AG04449 (cell line): ENCODE results near the gene CER1.

ENCODE experiments used
- CTCF ChIA-PET: fragments of 350-600 bp; formaldehyde crosslinking; extraction: SDS; loops from one replicate; lab custom pipeline; 2021; ENCODE audit warnings: antibody characterized with exemption; lab: Yijun Ruan, JAX
- POLR2A ChIA-PET: fragments of 400-600, 350-600 bp; formaldehyde crosslinking; extraction: SDS; loops from one replicate; lab custom pipeline; 2020; ENCODE audit warnings: antibody characterized with exemption, inconsistent platforms; lab: Yijun Ruan, JAX
- DNase-seq: peaks from one replicate; pipeline ENCODE4 v3.0.0-alpha.2; 2010; ENCODE audit warnings: low read depth, low spot score
- H3K4me3 ChIP-seq: 2 replicates; pipeline ENCODE4 v1.5.1; 2011; ENCODE audit warnings: low read depth, mild to moderate bottlenecking, control low read depth, low read length
- TF ChIP-seq, protein P1 (sequence below): IDR thresholded peaks from one replicate; pipeline ENCODE4 v1.5.1; 2011; ENCODE audit warnings: mild to moderate bottlenecking, moderate library complexity, low read length, control low read depth, inconsistent platforms; ENCODE audit not compliant: insufficient read depth; ENCODE audit errors: missing control alignments

The CER1 gene

DNA sequence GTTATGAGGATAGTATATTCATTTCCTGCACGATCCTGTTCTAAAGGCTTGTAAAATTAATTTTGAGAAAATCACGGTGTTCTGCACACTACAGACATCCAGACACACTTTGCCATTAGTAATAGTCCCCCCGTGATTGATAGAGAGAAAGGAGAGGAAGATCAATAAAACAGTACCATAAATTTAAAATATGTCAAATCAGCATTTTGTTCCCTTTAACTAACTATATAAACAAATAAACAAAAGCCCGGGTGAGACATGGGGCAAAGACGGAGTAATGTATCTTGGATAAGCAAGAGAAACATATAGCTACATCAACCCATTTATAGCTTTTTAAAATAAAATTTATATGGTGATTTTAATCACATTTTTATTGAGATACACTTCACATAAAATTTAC is 10.6 kb upstream of the CER1 start:
- ChIA-PET CTCF (no interaction called here), POLR2A (no interaction called here)
- TF ChIP-seq, protein P1, sequence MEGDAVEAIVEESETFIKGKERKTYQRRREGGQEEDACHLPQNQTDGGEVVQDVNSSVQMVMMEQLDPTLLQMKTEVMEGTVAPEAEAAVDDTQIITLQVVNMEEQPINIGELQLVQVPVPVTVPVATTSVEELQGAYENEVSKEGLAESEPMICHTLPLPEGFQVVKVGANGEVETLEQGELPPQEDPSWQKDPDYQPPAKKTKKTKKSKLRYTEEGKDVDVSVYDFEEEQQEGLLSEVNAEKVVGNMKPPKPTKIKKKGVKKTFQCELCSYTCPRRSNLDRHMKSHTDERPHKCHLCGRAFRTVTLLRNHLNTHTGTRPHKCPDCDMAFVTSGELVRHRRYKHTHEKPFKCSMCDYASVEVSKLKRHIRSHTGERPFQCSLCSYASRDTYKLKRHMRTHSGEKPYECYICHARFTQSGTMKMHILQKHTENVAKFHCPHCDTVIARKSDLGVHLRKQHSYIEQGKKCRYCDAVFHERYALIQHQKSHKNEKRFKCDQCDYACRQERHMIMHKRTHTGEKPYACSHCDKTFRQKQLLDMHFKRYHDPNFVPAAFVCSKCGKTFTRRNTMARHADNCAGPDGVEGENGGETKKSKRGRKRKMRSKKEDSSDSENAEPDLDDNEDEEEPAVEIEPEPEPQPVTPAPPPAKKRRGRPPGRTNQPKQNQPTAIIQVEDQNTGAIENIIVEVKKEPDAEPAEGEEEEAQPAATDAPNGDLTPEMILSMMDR = no peak
- no peak for DNase-seq
- H3K4me3 ChIP-seq = no peak overlapping the region

DNA sequence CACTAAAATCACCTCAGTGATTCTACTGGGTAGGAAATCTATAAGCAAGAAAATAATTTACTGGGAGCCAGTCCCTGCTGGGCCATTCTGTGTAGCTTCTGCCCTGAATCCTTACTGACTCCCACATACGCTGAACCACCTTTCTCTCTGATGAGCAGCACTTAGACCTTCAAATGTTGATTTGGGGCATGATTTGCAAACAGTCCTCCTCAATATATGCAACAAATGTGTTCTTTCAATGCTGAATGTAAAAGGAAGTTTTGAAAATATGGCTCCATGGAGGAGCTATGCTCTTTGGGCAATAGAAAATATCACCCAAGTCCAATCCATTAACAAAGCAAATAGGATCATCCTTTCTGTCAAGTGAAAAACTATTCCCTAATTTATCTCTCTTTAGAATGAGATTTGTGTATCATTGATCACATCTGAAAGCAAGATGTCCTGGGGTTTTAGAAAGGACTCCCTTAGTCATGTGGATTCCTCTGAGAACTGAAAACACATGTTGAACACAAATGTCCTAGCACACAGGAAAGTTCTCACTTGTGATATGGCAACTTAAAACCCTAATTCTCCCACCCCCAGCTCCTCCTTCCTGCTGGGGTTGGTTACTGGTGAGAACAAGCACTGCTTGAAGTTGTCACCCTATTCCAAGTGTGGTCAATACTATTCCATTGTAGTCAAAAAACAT is 8.9 kb upstream of the CER1 start:
- TF ChIP-seq, protein P1 = no peak
- POLR2A ChIA-PET = no interaction called here
- CTCF ChIA-PET = no interaction called here
- H3K4me3 ChIP-seq = no peak overlapping the region
- DNase-seq = no peak

DNA sequence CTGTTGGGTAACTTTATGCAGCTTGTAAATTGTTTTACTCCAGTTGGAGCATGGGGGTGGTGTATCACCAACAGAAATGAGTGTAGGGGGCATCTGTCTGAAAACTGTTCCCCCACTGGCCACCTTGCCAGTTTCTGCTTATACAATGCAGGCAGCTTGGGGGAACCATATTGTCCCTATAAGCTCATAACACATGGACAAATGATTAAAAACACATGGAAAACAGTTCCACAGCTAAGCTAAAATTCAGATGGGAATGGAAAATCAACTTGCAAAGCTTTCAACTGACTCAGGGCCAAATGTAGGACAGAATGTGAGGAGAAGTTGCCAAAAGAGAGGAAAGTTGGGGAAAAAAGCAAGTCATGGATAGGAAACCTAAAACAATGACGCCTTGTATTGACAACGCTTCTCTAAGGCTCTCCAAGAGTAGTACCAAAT is 7.9 kb upstream of the CER1 start:
- no peak for DNase-seq
- CTCF ChIA-PET = no interaction called here
- no peak overlapping the region for H3K4me3 ChIP-seq
- TF ChIP-seq, protein P1 = no peak
- POLR2A ChIA-PET = no interaction called here

DNA sequence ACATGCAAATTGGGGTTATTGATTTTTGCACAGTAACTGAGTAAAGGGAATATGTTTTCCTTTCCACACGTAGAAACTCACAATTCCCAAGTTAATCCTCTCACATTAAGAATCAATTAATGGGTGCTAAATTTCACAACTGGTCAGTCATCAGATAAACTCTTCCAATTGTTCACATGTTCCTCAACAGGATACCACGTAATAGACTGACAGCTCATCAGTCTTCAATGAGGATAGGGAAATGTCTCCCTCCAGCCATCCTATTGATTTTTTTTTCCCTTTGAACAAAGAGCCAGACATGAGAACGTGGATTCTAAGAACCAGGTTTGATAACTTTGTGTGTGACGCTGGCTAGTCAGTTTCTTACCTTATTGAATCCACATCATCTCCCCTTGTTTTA is 768 bp upstream of the CER1 start:
- TF ChIP-seq, protein P1 = no peak
- ChIA-PET CTCF (no interaction called here), POLR2A (interaction anchor here (0.6 kb wide), 1 partner anchor 37 kb away, joined by 3 read pairs; no protein-coding TSS in a partner anchor)
- no peak for DNase-seq
- no peak overlapping the region for H3K4me3 ChIP-seq

DNA sequence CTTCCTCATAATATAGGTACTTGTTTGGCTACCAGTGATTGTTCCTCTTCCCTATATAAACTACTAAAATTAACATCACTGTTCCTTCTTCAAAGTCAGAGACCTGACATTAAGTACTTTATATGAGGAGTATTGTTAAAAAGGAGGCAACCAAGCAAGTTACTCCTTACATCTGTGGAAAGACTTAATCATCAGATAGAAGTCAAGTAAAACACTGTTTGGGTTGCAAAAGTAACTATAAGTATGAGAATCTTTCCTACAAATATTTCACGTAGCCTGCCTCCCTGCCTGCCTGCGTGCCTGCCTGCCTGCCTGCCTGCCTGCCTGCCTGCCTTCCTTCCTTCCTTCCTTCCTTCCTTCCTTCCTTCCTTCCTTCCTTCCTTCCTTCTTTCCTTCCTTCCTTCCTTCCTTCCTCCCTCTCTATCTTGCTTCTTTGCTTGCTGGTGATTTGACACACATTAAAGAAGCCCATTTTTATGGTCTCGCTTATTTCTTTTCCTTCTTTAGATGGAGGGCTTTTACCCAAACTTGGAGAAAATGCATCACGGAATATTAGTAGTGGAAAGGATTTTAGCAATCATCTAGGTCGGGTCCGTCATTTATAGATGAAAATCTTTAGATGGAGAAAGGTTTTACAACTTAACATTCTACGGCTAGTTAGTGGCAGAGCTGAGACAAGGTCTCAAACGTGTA is 3.2 kb downstream of the CER1 start:
- no peak overlapping the region for H3K4me3 ChIP-seq
- no peak for DNase-seq
- TF ChIP-seq, protein P1 = no peak
- ChIA-PET POLR2A (no interaction called here), CTCF (no interaction called here)

DNA sequence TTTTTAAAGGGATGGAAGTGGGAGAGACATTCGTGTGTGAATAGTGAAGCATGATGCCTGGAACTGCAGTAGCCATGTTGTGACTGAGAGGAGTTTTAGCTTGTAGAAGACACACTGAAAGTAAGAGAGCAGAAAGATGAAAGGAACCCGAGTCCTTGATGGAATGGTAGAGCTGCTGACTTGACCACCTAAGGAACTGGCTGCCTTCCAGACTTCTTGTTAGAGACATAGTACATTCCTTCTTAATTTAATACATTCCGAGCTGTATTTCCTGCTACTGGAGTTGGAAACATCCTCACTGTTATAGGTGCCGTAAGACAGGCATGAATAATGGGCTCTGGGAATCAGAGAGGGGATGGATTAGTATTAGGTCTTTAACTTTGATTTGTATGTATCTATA is 7.4 kb downstream of the CER1 start:
- DNase-seq = no peak
- ChIA-PET POLR2A (no interaction called here), CTCF (interaction anchor here (1.3 kb wide), 1 partner anchor 52 kb away, joined by 3 read pairs; no protein-coding TSS in a partner anchor)
- H3K4me3 ChIP-seq = no peak overlapping the region
- TF ChIP-seq, protein P1 = no peak
